Measurements from ENCODE around the gene KIAA1755.

KIAA1755 gene

DNA sequence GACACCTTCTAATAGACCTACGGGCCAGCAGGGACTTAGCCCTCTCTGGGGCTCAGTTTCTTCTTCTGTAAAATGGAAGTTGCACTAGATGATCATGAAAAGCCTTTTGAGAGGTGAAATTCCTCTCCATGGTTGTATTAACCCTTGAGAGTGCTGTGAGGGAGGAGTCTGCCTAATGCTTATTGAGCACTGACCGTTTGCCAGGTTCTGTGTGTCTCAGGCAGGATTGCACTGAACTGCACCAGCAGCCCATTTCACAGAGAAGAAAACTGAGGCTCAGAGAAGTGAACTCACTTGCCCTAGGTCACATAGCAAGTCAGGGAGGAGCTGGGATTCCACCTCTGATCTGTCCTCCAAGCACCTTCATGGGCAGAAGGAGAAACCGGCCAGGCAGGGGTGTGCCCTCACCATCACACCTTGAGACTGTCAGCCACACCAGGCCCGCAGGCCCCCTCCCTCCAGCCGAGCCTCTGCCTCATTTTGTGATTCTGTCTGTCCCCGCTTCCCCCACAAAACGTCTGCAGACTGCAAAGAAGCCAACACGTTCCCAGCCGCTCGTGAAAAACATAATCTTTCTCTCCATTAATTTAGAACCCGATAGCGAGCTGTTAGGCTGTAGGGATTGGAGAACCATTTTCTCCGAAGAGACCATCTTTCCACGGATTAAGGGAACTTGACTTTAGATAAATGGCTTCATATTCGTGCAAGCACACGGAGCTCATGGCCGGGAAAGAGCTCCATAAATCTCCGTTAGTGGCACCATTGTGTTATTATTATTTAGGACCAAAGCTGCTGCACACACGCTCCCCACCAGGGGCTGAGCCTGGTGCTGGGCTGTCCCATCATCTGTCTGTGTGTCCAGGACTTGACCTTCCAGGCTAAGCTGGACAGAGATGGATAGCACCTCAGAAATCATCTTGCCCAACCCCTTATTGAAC is 46.0 kb downstream of the KIAA1755 start:
- no peaks in the 10 kb centered on the region for H3K36me3 ChIP-seq (ENCODE audit: insufficient read depth, low read length)
- no peaks in the 10 kb centered on the region for H3K27me3 ChIP-seq (ENCODE audit: insufficient read depth, low read length)
- no peak overlapping the region for H3K9ac ChIP-seq (ENCODE audit: low read depth, low read length)
- 86% methylated on average over 19 of the region's 19 CpGs for WGBS
- H3K9me3 ChIP-seq (ENCODE audit: insufficient read depth, low read depth, low read length), result no peaks in the 10 kb centered on the region
- no peak overlapping the region for H3K27ac ChIP-seq (ENCODE audit: low read depth, low read length)
- no peaks in the 10 kb centered on the region; the same call in 1 of the 2 replicates for H3K4me1 ChIP-seq (ENCODE audit: insufficient read depth, low read length)
- H3K4me3 ChIP-seq (ENCODE audit: low read length), result no peak overlapping the region

DNA sequence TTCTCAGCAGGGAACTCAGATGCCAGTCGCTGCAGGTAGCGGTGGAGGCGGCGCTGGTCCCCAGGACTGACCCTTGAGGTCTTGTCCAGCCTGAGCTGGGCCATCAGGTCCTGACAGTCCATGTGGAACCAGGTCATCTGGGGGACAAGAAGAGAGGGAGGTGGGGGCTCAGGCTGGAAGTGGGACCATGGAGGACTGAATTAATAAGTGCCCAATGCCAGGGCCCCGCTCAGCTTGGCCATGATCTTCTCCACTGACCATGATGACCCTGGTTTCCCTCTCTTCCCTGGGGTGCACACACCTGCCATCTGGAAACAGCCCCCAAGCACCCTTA is 47.0 kb downstream of the KIAA1755 start:
- H3K27me3 ChIP-seq (ENCODE audit: insufficient read depth, low read length), result no peaks in the 10 kb centered on the region
- H3K27ac ChIP-seq (ENCODE audit: low read depth, low read length), result no peak overlapping the region
- no peak overlapping the region for H3K9ac ChIP-seq (ENCODE audit: low read depth, low read length)
- H3K4me1 ChIP-seq (ENCODE audit: insufficient read depth, low read length), result no peaks in the 10 kb centered on the region; the same call in 1 of the 2 replicates
- no peak overlapping the region for H3K4me3 ChIP-seq (ENCODE audit: low read length)
- 93% methylated on average over 5 of the region's 5 CpGs for WGBS
- H3K36me3 ChIP-seq (ENCODE audit: insufficient read depth, low read length), result no peaks in the 10 kb centered on the region
- H3K9me3 ChIP-seq (ENCODE audit: insufficient read depth, low read depth, low read length), result no peaks in the 10 kb centered on the region

DNA sequence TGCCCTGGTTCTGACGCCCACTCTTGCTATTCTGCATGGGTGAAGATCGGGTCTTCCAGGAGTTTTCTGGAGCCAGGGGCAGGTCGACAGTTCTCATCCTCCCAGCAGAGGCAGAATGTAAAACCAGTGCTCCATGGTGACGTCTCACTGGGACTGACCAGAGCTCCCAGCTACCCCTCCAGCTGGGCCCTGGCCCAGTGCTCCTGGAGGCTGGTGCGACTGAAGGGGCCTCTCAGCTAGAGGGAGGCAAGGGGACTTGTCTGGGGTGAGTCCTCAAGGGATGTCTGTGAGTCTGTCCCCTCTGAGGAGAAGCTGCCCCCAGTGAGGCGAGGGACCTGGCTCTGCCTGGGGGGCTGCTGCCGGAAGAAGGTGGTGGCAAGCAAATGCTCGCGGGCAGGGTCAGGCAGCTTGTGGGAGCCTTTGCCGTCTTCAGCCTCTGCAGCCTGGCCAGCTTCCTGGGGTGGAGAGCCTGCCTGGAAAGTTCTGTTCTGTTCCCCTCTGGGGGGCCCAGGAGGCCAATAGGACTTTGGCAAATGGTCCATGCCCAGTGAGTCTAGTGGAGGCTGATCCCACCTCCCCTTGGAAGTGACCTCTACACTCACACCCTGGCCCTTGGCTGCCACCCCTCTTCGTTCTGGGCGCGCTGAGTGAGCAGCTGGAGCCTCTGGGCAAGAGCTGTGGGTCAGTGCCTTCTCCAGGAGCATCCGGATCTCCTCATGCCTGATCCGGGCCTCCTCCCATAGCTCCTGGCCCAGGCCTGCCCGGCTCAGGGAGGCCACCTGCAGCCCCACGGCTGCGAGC is 47.5 kb downstream of the KIAA1755 start:
- WGBS, result 83% methylated on average over 18 of the region's 18 CpGs
- H3K27ac ChIP-seq (ENCODE audit: low read depth, low read length), result no peak overlapping the region
- H3K27me3 ChIP-seq (ENCODE audit: insufficient read depth, low read length), result no peaks in the 10 kb centered on the region

DNA sequence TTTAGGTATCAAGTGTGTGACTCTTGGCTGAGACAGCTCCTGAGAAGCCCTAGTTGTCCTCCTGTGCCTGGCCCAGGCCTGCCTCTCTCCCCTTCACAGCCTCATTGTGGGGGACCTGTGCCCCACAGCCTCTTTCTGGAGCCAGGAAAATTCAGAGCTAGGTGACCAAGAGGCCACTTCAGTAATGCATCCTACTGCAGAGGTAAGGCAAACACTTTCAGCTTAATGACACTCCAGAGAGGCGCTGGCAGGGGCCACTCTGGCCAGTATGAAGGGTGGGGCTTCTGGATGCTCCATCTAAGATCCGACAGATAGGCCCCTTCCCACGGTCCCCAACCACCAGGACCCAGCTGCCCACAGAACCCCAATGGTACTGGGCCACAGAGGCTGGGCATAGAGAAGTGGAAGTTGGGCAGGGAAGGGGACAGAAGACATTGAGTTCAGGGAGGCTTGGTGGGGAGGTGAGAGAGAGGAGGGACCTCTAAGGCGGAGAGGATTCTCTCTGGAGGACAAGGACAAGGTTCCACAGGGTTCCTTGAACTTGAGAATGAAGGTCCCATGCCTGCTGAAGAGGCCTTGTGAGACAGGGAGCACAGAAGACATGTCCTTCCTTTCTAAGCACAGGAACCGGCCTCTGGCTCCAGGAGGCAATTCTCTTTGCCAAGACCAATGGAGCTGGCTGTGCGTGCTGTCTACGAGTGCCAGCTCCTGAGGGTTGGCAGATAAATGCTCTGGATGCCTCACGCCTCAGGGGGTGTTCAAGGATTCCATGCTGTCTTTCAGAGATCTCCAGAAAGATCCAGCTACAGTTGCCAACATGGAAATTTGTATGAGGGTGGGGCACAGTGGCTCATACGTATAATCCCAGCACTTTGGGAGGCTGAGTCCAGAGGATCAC is 49.1 kb downstream of the KIAA1755 start:
- Histone ChIP-seq H3K27me3 (ENCODE audit: insufficient read depth, low read length) (no peaks in the 10 kb centered on the region), H3K9me3 (ENCODE audit: insufficient read depth, low read depth, low read length) (no peaks in the 10 kb centered on the region), H3K4me1 (ENCODE audit: insufficient read depth, low read length) (no peaks in the 10 kb centered on the region), H3K27ac (ENCODE audit: low read depth, low read length) (no peak overlapping the region), H3K9ac (ENCODE audit: low read depth, low read length) (no peak overlapping the region), H3K4me3 (ENCODE audit: low read length) (no peak overlapping the region), H3K36me3 (ENCODE audit: insufficient read depth, low read length) (no peaks in the 10 kb centered on the region)
- 93% methylated on average over 9 of the region's 9 CpGs for WGBS

More for the DNA sequence above, 47.5 kb downstream of the KIAA1755 start:
- no peak overlapping the region for H3K4me3 ChIP-seq (ENCODE audit: low read length)
- H3K9me3 ChIP-seq (ENCODE audit: insufficient read depth, low read depth, low read length), result no peaks in the 10 kb centered on the region
- H3K4me1 ChIP-seq (ENCODE audit: insufficient read depth, low read length), result no peaks in the 10 kb centered on the region; the same call in 1 of the 2 replicates
- H3K36me3 ChIP-seq (ENCODE audit: insufficient read depth, low read length), result no peaks in the 10 kb centered on the region
- no peak overlapping the region for H3K9ac ChIP-seq (ENCODE audit: low read depth, low read length)

DNA sequence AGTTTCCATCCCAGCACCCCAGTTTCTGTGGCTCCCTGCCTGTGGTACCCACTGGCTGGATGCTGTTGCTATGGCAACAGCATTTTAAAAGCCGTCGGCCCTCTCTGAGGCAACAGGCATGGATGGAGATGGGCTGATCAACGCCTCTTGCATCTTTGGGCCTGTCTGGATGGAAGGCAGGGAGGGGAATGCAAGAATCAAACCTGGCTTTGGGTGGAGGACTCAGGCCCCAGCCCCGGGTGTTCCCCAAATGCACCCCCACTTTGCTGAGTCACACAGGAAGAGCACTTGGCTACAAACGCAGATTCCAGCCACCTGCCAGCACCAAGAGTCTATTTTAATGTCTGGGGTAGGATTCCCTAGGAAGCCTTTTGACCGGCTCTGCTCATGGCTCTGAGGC is 49.8 kb downstream of the KIAA1755 start:
- no peaks in the 10 kb centered on the region for H3K9me3 ChIP-seq (ENCODE audit: insufficient read depth, low read depth, low read length)
- no peak overlapping the region for H3K27ac ChIP-seq (ENCODE audit: low read depth, low read length)
- no peak overlapping the region for H3K9ac ChIP-seq (ENCODE audit: low read depth, low read length)
- no peaks in the 10 kb centered on the region for H3K4me1 ChIP-seq (ENCODE audit: insufficient read depth, low read length)
- no peaks in the 10 kb centered on the region for H3K27me3 ChIP-seq (ENCODE audit: insufficient read depth, low read length)
- whole genome bisulfite sequencing, result 83% methylated on average over 6 of the region's 6 CpGs
- H3K36me3 ChIP-seq (ENCODE audit: insufficient read depth, low read length), result no peaks in the 10 kb centered on the region
- H3K4me3 ChIP-seq (ENCODE audit: low read length), result no peak overlapping the region

DNA sequence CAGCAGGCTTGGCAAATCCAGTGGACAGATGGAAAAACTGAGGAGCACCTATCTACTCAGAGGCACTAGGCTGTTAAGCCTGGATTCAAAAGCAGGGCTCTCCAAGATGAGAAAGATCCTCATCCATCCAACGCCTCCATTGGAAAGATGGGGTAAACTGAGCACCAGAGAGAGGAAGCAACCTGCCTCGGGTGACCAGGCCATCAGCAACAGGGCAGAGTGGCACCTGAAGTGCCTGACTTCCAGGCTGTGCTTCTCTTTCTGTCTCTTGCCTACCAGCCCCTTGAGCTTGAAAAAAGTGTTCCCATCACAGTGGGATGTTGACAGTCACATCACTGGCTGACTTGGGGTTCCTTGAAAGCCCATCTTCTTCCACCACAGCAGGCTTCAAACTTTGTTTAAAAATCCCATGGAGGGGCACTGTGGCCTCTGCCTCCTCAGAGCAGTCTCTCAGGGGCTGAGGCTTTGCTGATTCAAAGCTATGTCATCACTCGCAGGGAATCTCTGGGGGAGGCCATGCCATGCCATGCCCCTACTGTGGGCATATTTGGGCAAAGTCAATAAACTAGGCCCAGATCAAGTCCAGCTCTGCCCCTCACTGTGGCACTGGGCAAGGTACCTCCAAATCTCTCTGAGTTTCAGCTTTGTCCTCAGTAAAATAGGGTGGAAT is 50.7 kb downstream of the KIAA1755 start:
- no peak overlapping the region for H3K9ac ChIP-seq (ENCODE audit: low read depth, low read length)
- no peak overlapping the region for H3K4me3 ChIP-seq (ENCODE audit: low read length)
- H3K4me1 ChIP-seq (ENCODE audit: insufficient read depth, low read length), result no peaks in the 10 kb centered on the region
- 90% methylated on average over 3 of the region's 3 CpGs for WGBS
- H3K27ac ChIP-seq (ENCODE audit: low read depth, low read length), result no peak overlapping the region
- H3K36me3 ChIP-seq (ENCODE audit: insufficient read depth, low read length), result no peaks in the 10 kb centered on the region
- H3K9me3 ChIP-seq (ENCODE audit: insufficient read depth, low read depth, low read length), result no peaks in the 10 kb centered on the region
- no peaks in the 10 kb centered on the region for H3K27me3 ChIP-seq (ENCODE audit: insufficient read depth, low read length)

DNA sequence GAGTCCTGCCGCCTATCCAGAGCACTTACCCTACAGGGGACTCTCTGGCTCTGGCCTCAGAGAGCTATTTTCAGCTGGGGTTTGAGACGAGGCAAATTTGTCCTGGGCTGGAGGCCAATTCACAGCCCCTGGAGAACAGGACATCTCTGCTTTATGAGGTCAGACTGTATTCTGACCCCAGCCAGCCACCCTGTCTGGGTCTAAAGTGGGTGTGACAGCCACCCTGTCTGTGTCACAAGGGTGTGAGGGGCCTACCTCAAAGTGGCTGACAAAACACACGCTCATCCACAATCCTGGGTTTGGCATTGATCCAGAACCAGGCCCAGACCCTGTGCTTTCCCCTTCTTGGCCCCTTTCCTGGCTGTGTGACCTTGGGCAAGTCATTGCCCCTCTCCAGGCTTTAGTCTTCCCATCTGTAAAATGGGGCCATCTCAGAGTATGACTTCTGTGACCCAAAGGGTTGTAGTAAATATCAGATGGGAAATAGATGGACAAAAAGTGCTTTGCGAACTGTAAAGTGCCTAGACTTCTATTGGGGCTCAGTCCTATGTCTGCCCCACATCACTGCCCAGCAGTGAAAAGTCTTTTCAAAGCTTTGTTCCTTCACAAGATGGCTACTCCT is 51.4 kb downstream of the KIAA1755 start:
- H3K27ac ChIP-seq (ENCODE audit: low read depth, low read length), result no peak overlapping the region
- no peaks in the 10 kb centered on the region for H3K9me3 ChIP-seq (ENCODE audit: insufficient read depth, low read depth, low read length)
- H3K4me1 ChIP-seq (ENCODE audit: insufficient read depth, low read length), result no peaks in the 10 kb centered on the region
- H3K9ac ChIP-seq (ENCODE audit: low read depth, low read length), result no peak overlapping the region
- no peaks in the 10 kb centered on the region for H3K36me3 ChIP-seq (ENCODE audit: insufficient read depth, low read length)
- no peak overlapping the region for H3K4me3 ChIP-seq (ENCODE audit: low read length)
- H3K27me3 ChIP-seq (ENCODE audit: insufficient read depth, low read length), result no peaks in the 10 kb centered on the region
- WGBS, result 90% methylated on average over 4 of the region's 4 CpGs

DNA sequence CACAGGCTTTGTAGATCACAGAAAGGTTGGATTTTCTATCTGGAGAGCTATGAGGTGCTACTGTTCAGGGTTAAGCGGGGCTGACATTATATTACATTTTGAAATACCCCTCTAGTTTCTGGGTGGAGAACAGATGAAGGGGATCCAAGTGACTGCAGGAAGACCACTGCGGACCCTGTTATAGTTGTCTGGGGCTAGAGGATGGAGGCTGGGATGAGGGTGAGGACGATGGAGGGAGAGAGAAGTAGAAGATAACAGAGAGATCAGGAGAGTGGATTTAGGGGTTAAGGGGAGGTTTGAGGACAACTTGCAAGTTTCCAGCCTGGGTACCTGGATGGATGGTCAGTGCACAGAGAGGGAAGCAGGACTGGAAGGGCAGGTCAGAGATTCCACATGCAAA is 52.0 kb downstream of the KIAA1755 start:
- Histone ChIP-seq H3K9me3 (ENCODE audit: insufficient read depth, low read depth, low read length) (no peaks in the 10 kb centered on the region), H3K27me3 (ENCODE audit: insufficient read depth, low read length) (no peaks in the 10 kb centered on the region), H3K4me1 (ENCODE audit: insufficient read depth, low read length) (no peaks in the 10 kb centered on the region), H3K9ac (ENCODE audit: low read depth, low read length) (no peak overlapping the region), H3K4me3 (ENCODE audit: low read length) (no peak overlapping the region), H3K36me3 (ENCODE audit: insufficient read depth, low read length) (no peaks in the 10 kb centered on the region), H3K27ac (ENCODE audit: low read depth, low read length) (no peak overlapping the region)
- WGBS, result 92% methylated on average over 3 of the region's 3 CpGs

DNA sequence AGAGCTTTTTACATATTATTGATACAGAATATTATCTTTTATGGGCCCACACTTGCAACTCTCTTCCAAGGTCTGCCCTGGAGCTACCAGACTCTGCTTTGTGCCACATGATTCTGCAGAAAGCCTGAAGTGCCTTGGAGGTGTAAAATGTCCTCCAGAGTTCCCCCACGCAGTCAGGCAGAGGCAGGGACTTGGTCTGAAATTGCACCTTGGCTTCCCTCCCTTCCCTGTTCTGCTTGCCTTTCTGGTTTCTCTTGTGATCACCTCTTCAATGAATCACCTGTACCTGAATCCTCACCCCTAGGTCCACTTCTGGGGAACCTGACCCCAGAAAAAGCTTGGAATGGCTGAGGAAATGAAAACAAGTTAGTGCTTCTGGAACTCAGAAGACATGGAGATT is 52.4 kb downstream of the KIAA1755 start:
- H3K27me3 ChIP-seq (ENCODE audit: insufficient read depth, low read length), result no peaks in the 10 kb centered on the region
- H3K4me3 ChIP-seq (ENCODE audit: low read length), result no peak overlapping the region
- H3K27ac ChIP-seq (ENCODE audit: low read depth, low read length), result no peak overlapping the region
- H3K36me3 ChIP-seq (ENCODE audit: insufficient read depth, low read length), result no peaks in the 10 kb centered on the region
- H3K9ac ChIP-seq (ENCODE audit: low read depth, low read length), result no peak overlapping the region
- no peaks in the 10 kb centered on the region for H3K9me3 ChIP-seq (ENCODE audit: insufficient read depth, low read depth, low read length)
- H3K4me1 ChIP-seq (ENCODE audit: insufficient read depth, low read length), result no peaks in the 10 kb centered on the region
- 73% methylated on average over 1 of the region's 1 CpG for WGBS

DNA sequence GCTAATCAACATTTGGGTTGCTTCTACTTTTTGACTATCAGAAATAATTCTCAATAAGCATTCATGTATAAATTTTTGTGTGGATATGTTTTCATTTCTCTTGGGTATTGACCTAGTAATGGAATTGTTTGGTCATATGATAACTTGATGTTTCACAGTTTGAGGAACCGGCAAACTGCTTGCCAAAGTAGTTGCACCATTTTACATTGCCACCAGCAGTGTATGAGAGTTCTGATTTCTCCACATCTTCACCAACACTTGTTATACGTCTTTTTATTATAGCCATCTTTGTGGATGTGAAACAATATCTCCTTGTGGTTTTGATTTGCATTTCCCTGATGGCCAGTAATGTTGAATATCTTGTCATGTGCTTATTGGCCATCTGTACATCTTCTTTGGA is 52.9 kb downstream of the KIAA1755 start:
- Histone ChIP-seq H3K27me3 (ENCODE audit: insufficient read depth, low read length) (no peaks in the 10 kb centered on the region), H3K4me3 (ENCODE audit: low read length) (no peak overlapping the region), H3K9ac (ENCODE audit: low read depth, low read length) (no peak overlapping the region), H3K27ac (ENCODE audit: low read depth, low read length) (no peak overlapping the region), H3K4me1 (ENCODE audit: insufficient read depth, low read length) (no peaks in the 10 kb centered on the region), H3K9me3 (ENCODE audit: insufficient read depth, low read depth, low read length) (no peaks in the 10 kb centered on the region), H3K36me3 (ENCODE audit: insufficient read depth, low read length) (no peaks in the 10 kb centered on the region)
- 68% methylated on average over 2 of the region's 2 CpGs for WGBS

Measured in HUES64 (cell line).